Panc1 (cell line): ENCODE data around the gene CTNNA1.

Experiments used
- CTCF ChIP-seq: fragments of 450-650 bp; IDR thresholded peaks from 2 replicates; pipeline ENCODE4 v1.5.1; 2017; ENCODE audit warnings: mild to moderate bottlenecking
- POLR2AphosphoS5 ChIP-seq: IDR thresholded peaks from 2 replicates; pipeline ENCODE4 v1.6.1; 2012; ENCODE audit warnings: mild to moderate bottlenecking, low read depth, low read length, moderate library complexity
- REST ChIP-seq, 2 experiments: IDR thresholded peaks; 2 replicates each; pipeline ENCODE4 v1.6.1; 2011 to 2012; ENCODE audit warnings: low read depth in 2 of 2, control low read depth in 1 of 2, low read length in 1 of 2, mild to moderate bottlenecking in 1 of 2, moderate library complexity in 1 of 2; ENCODE audit not compliant: insufficient read depth in 1 of 2
- SIN3A ChIP-seq: IDR thresholded peaks from 2 replicates; pipeline ENCODE4 v1.6.1; 2012; ENCODE audit warnings: low read depth, mild to moderate bottlenecking, low read length, moderate library complexity, borderline replicate concordance; ENCODE audit not compliant: insufficient read depth
- TCF7L2 ChIP-seq: IDR thresholded peaks from 2 replicates; pipeline ENCODE4 v1.6.1; 2011; ENCODE audit warnings: mild to moderate bottlenecking, low read depth, low read length, inconsistent platforms

- TF ChIP-seq REST (IDR thresholded peaks at IDR 0.05; ENCODE audit: insufficient read depth in 1 of 2, low read depth in 2 of 2, low read length in 1 of 2) (no peak), CTCF (no peak), POLR2AphosphoS5 (no peak), TCF7L2 (no peak), SIN3A (no peak)
These were observed 150.0 kb downstream of the CTNNA1 start for GRCh38 chr5:138903130-138903775.
